GM21526 (cell line): Measurements from ENCODE around the gene SLPI.

Experiments
- ATAC-seq: cut with Tn5 transposase; IDR thresholded peaks from one replicate; pipeline ENCODE4 v1.9.1; 2021; ENCODE audit warnings: moderate library complexity; ENCODE audit not compliant: unreplicated experiment, low FRiP score

SLPI gene

DNA sequence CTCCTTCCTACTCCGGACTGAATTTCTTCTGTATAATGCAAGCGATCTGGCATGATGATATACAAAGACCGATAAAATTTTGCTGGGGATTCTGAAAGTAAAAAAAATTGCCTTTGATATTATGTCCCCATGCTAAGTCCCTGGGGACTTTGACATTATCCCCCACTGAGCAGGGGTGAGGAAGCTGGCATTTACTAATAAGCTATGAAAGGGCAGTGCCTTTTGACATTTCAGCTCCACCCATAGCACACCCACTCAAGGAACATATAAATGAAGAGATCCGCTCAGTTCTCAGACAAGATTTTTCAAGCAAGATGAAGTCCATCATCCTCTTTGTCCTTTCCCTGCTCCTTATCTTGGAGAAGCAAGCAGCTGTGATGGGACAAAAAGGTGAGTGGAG is 33.3 kb downstream of the SLPI start, which contains the start of gene SEMG2:
SEMG2 (plus strand) TSS at position 298 of the 400 bp plus-strand sequence; CDS start at position 315, 17 bp downstream.
- no peak for ATAC-seq

- ATAC-seq, result no peak
These were observed 35.7 kb downstream of the SLPI start for GRCh38 chr20:45218636-45219035.

GRCh38 chr20:45218124-45218523 is 36.2 kb downstream of the SLPI start:
- ATAC-seq, result no peak

DNA sequence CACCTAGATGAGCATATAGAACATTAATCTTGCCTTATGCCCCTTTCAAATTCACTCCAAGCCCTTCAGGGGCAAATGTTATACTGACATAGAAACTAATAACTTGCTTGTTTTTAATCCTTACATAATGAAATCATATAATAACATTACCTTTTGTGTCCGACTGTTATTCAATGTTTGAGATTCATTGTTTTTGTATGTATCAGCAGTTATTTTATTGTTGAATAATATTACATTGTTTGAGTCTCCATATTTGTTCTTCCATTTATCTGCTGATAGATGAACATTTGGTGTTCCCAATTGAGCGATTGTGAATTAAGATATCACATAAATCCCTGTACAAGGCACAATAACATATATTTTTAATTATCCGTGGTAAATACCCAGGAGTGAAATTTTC is 41.5 kb downstream of the SLPI start:
- ATAC-seq, result no peak

DNA sequence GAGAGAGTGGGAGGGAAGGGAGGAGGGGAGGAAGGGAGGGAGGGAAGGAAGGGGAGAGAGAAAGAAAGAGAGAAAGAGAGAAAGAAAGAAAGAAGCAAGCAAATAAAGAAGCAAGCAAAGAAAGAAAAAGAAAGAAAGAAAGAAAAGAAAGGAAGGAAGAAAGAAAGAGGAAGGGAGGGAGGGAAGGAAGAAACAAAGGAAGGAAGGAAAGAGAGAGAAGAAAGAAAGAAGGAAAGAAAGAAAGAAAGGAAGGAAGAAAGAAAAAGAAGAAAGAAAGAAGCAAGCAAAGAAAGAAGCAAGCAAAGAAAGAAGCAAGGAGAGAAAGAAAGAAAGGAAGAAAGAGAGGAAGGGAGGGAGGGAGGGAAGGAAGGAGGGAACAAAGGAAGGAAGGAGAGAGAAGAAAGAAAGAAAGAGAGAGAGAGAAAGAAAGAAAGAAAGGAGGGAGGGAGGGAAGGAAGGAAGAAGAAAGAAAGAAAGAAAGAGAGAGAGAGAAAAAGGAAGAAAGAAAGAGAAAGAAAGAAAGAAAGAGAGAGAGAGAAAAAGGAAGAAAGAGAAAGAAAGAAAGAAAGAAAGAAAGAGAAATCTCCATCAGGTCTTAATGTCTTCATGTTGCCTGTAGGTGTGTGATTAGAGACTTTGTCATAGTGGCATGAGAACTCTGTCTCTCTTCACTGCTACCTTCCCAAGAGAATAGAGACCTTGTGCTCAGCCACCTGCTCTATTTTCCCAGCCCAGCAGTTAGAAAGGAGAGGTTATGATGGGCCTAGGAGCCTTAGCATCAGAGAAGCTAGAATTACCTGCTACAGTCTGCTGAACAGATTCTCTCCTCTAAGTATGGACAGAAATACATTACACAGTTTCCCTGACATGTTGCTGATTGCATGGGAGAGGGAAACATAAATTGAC is 42.5 kb downstream of the SLPI start:
- no peak for ATAC-seq

GRCh38 chr20:45209924-45210323 is 44.4 kb downstream of the SLPI start:
- ATAC-seq, result no peak

DNA sequence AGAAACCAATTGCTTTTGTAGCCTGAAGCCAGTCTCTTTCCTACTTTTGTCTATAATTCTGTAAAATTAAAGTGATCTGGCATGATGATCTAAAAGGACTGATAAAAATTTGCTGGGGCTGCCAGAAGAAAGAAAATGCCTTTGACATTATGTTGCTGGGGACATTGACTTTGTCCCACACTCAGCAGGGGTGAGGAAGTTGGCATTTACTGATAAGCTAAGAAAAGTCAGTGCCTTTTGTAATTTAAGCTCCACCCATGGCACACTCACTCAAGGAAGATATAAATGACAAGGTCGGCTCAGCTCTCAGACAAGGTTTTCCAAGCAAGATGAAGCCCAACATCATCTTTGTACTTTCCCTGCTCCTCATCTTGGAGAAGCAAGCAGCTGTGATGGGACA is 47.6 kb downstream of the SLPI start, which contains the start of gene SEMG1:
SEMG1 (plus strand) TSS at position 309 of the 400 bp plus-strand sequence; CDS start at position 330, 21 bp downstream.
- ATAC-seq, result no peak
